GM18517 (cell line): ENCODE data around the gene ITPR2.
"Not testable (repeated sequence)": the region's sequence is repeated elsewhere in the genome, so short reads cannot be mapped to it uniquely, and the experiment has no call there.

Experiments used
- ATAC-seq: cut with Tn5 transposase; IDR thresholded peaks from one replicate; pipeline ENCODE4 v1.9.1; 2021; ENCODE audit warnings: mild to moderate bottlenecking, moderate library complexity; ENCODE audit not compliant: unreplicated experiment

The ITPR2 gene

GRCh38 chr12:26680727-26681455 lies 152.1 kb downstream of the ITPR2 start:
- no peak for ATAC-seq

- no peak for ATAC-seq
Measured at GRCh38 chr12:26678697-26679660, 154.0 kb downstream of the ITPR2 start.

DNA sequence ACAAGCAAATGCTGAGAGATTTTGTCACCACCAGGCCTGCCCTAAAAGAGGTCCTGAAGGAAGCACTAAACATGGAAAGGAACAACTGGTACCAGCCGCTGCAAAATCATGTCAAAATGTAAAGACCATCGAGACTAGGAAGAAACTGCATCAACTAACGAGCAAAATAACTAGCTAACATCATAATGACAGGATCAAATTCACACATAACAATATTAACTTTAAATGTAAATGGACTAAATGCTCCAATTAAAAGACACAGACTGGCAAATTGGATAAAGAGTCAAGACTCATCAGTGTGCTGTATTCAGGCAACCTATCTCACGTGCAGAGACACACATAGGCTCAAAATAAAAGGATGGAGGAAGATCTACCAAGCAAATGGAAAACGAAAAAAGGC lies 161.5 kb downstream of the ITPR2 start:
- ATAC-seq = not testable (repeated sequence)

DNA sequence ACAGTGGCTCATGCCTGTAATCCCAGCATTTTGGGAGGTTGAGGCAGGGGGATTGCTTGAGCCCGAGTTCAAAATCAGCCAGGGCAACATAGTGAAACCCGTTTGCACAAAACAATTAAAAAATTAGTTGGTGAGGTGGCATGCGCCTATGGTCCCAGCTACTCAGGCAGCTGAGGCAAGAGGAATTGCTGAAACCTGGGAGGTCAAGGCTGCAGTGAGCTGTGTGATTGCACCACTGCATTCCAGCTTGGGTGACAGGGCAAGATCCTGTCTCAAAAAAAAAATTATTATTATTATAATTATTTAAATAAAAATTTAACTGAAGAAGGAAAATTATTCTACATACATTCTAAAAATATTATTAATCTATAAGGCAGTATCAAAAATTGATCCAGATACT lies 164.1 kb downstream of the ITPR2 start:
- no peak for ATAC-seq

GRCh38 chr12:26668230-26668629 lies 164.8 kb downstream of the ITPR2 start:
- no peak for ATAC-seq

- ATAC-seq = no peak
Measured at GRCh38 chr12:26666286-26666685, 166.7 kb downstream of the ITPR2 start.

- no peak for ATAC-seq
Measured at GRCh38 chr12:26661399-26661798, 171.6 kb downstream of the ITPR2 start.

DNA sequence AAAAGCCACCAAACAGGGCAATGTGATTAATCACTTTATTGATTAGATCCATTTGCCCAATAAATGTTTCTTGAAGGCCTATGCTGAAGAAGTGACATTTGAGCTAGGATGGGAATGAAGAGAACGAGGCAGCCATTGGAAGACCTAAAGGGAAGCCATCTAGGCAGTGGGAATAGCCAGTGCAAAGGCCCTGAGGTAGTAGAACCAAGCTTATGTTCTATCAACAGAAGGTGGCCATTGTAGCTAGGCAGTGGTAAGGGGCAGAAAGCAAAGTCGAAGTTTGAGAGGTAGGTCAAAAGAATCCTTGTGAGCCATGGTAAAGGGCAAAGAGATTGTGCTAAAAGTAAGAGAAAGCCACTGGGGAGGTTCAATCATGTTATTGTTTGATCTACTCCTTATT lies 173.1 kb downstream of the ITPR2 start:
- ATAC-seq = no peak

DNA sequence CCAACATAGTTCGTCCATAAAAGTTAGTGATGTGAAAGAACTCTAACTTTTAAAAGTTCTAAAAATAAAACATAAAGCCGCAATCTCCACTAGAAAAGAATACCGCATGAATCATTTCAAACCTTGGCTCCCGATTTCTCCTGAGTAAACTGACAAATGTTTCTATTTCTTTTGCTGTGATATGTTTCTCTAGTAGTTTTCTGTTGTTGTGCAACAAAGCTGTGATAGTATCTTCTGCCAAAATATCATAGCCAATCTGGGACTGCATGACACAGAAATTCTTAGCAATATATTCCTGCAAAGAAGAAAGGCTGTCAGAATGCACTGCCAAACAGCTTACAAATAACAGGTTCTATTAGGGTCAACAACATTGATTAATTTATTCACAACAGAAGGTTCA lies 174.0 kb downstream of the ITPR2 start:
- ATAC-seq = no peak

DNA sequence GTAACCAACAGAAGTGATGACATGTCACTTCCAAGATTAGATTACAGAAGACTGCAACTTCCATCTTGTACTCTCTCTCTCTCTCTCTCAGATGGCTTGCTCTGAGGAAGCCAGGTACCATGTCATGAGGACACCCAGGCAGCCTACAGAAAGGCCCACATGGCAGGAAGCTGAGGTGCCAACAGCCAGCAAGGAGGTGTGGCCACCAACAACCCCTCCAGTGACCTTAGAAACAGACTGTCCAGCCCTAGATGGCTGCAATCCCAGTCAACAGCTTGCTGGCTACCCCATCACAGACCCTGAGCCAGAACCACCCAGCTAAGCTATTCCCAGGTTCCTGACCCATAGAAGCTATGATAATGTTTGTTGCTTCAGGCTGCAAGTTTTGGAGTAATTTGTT lies 178.4 kb downstream of the ITPR2 start:
- no peak for ATAC-seq

DNA sequence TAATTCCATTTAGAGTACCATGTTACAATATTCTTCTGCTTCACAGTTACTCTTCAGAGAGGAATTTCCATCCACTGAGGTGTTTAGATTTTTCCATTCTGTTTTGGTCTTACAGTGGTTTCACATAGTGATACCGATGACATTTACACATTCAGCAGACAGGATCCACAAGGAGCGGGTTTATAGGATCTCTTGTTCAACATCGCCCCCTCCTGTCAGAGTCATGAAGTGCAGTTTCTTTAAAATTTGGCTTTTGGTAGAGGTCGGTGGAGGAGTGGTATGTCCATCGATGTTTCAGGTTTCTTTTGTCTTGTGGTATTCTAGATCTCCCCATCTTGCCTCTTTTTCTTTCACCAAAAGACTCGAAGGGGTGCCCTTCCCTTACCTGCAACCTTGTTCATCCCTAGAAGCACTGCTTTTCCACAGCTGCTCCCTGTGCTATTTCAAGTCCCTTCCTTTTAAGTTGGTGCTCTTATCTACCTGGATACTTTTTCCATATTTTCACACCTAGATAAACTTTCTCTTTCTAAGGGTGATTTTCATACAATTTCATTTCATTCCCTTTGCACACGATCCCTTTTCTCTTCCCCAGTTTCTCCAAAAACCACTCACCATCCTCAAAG lies 181.3 kb downstream of the ITPR2 start:
- ATAC-seq = no peak

DNA sequence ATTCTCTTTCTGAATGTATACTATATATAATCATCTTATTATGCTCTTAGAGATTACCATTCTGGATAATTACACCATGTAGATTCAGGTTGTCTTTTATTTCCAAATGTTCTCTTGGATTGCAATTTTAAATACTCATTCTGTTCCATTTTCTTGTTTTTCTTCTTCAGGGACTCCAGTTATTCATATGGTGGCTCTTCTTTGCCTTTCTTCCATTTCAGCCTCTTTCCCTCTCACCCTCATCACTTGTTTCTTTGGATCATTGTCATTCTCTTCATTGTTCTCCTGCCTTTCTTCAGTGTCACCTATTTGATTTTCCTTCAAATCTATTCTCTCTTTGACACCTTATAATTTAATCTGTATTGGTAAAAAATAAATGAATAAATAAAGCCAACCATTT lies 182.0 kb downstream of the ITPR2 start:
- no peak for ATAC-seq

DNA sequence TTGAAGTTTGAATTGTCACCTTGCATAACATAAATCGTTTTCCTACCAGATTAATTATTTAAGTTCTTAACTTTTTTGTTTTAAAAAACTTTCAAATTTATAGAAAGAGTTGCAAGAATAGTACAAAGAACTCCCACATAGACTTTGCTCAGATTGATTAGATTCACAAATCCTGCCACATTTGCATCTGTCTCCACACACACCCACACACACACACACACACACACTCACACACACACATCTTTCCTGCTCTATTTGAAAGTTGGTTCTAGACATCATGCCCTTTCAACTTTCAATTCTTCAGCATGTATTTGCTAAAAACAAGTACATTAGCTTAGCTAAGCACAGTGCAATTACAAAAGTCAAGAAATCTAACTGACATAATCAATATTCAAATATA lies 184.0 kb downstream of the ITPR2 start:
- no peak for ATAC-seq

DNA sequence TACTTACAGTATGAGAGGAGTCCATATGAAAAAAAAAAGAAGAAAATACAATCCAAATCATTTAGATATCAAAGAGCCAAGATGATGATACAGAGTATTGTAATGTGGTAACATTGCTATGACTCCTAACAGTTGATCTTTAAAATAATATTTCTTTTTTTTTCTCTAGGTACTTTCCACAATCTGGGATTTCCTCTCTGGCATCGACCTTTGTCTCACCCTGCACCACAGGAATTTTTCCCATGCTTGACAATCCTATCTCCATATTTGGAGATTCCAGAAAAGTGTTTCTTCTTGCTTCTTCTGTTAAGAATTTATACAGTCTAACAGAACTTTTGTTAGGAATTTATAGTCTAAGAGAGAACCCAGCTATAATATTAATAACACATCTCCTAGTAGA lies 184.4 kb downstream of the ITPR2 start:
- ATAC-seq = no peak

GRCh38 chr12:26648066-26648465 lies 184.9 kb downstream of the ITPR2 start:
- ATAC-seq = no peak

- no peak for ATAC-seq
Measured at GRCh38 chr12:26647088-26647487, 185.9 kb downstream of the ITPR2 start.

- ATAC-seq = no peak
Measured at GRCh38 chr12:26646571-26646970, 186.4 kb downstream of the ITPR2 start.

- not testable (repeated sequence) for ATAC-seq
Measured at GRCh38 chr12:26644376-26644775, 188.6 kb downstream of the ITPR2 start.

- no peak for ATAC-seq
Measured at GRCh38 chr12:26643532-26644315, 189.3 kb downstream of the ITPR2 start.

GRCh38 chr12:26642361-26642760 lies 190.6 kb downstream of the ITPR2 start:
- ATAC-seq = no peak
